ENCODE measurements around the gene BABAM1.
"Not testable (repeated sequence)": the region's sequence is repeated elsewhere in the genome, so short reads cannot be mapped to it uniquely, and the experiment has no call there.

BABAM1 gene

GRCh38 chr19:17275441-17276175, 8.4 kb downstream of the BABAM1 start:
- no peak for DNase-seq

- no peak for DNase-seq
These were observed 12.2 kb downstream of the BABAM1 start for GRCh38 chr19:17279436-17279835.

DNA sequence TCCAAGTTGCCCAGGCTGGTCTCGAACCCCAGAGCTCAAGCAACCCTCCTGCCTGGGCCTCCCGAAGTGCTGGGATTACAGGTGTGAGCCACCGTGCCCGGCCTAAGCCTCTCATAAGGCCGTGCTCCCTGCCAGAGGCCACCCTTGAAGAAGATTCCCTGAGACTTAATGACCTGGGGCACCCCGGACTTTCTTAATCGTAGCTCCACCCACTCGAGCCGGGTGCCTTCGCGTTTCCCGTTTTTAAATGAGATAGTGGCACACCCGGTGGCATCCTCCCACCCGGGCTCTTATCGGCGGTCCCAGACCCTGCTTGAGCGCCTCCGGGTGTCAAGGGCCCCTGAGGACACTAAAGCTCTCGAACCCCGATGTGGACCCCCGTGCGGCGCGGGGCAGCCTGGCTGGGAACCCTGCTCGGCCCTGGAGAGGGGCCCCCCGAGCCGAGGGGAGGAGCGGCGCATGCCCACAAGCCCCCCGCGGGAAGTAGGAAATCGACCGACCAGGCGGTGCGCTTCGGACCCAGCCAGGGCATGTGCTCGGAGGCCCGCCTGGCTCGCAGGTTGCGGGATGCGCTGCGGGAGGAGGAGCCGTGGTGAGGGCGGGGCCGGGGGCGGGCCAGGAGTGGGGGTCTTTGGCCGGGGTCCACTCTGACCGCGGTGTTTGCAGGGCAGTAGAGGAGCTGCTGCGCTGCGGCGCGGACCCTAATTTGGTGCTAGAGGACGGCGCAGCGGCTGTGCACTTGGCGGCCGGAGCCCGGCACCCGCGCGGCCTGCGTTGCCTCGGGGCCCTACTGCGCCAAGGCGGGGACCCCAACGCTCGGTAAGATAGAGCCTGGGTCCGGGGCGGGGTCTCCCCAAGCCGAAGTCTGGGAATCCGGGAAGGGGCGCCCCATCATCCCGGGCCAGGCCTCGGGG, 14.4 kb downstream of the BABAM1 start, which contains the start of gene ANKLE1:
Gene ANKLE1, plus strand, starts transcription at position 511 of the 914 bp plus-strand sequence. Its CDS starts 20 bp downstream, at position 531.
- DNase-seq = peak; percentile 21

DNA sequence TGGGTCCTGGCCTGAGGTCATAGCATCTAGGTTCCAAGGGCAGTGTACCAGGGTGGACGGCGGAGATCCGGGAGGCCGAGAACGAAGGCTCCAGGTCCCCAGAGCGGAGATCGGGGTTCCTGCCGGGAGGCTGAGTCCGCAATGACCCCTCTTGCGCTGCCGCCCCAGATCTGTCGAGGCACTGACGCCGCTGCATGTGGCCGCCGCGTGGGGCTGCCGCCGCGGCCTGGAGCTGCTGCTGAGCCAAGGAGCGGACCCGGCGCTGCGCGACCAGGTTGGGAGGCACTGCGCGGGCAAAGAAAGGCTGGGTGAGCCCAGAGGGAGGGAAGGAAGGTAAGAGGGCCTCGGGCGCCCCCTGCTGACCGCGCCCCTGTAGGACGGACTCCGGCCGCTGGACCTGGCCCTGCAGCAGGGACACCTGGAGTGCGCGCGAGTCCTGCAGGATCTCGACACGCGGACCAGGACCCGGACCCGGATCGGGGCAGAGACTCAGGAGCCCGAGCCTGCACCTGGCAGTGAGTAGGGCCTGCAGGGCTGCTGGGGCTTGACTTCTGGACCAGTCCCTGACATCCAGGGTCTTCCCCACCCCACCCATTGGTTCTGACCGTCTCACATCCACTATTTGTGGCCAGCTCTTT, 15.4 kb downstream of the BABAM1 start:
- DNase-seq = peak; percentile 82

- no peak for DNase-seq
These were observed 16.3 kb downstream of the BABAM1 start for GRCh38 chr19:17283504-17283996.

DNA sequence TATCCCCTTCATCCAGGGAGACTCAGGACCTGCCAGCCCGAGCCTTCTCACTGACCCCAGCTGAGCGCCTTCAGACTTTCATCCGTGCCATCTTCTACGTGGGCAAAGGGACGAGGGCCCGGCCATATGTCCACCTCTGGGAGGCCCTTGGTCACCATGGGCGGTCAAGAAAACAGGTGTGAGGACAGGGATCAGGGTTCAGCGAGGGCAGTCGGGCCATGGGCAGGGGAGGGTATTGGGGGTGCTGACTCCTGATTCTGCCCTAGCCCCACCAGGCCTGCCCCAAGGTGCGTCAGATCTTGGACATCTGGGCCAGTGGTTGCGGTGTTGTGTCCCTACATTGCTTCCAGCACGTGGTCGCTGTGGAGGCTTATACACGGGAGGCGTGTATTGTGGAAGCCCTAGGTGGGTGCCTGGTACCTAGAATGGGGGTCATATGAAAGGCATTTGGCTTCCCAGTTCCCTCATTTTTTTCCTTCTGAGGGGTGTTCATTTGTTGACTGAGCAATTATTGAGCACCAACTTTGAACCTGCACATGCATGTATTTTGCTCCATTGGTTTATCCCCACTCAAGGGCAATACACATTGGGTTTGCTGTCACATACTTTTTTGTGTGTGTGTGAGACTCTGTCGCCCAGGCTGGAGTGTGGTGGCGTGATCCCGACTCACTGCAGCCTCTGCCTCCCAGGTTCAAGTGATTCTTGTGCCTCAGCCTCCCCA, 18.3 kb downstream of the BABAM1 start:
- DNase-seq = no peak

- no peak for DNase-seq
These were observed 19.0 kb downstream of the BABAM1 start for GRCh38 chr19:17286263-17286662.

GRCh38 chr19:17286752-17287151, 19.5 kb downstream of the BABAM1 start:
- no peak for DNase-seq

DNA sequence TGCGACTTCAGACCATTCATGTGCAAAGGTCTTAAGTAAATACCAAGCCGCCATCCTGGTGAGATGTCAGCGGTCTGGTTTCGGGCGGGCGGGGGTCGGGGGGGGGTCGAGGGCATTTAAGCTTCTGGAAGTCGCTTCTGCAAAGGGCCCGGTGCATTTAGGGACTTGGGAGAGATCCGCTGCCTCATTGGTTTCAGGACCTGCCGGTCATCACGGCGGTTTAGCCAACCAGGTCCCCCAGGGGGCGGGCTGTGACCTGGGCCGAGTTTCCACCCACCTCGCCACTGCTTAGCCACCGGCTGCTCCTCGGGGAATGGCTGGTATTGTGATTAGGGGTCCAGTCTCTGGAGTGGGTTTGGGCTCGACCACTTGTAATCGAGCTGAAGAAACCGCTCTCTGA, 22.2 kb downstream of the BABAM1 start:
- DNase-seq = peak; percentile 39

DNA sequence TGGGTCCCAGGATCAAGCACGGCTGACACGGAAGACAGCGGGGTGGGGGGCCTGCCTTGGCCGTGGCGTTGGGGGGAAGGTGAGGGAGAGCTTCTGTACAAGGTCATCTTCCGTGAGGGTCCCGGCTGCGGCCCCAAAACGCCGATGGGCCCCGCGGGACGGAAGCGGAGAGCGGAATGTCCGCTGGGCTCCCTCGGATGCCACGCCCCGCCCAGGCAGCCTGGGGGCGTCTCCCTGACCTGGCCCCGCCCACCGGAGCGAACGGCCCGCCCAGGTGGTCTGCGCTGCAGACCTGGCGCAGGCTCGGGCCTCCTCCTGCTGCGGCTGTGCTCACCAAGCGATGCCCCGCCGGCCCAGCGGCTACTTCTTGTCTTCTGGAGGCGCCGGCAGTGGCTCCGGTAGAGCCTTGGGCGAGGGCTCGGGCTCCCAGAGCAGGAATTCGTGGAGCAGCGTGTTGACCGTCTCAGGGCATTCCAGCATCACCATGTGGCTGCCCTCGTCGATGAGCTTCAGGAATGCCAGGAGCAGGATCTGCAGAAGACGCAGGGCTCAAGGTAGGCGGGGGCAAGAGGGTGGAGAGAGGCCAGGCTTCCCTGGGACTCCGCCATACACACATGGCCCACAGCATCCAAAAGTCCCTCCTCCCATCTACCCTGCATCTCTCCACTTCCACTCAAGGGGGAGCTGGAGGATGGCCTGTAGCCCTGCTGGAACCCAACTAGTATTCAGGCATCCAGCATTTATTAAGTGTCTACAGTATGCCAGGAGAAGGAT, 25.2 kb downstream of the BABAM1 start:
- peak; percentile 85 for DNase-seq

DNA sequence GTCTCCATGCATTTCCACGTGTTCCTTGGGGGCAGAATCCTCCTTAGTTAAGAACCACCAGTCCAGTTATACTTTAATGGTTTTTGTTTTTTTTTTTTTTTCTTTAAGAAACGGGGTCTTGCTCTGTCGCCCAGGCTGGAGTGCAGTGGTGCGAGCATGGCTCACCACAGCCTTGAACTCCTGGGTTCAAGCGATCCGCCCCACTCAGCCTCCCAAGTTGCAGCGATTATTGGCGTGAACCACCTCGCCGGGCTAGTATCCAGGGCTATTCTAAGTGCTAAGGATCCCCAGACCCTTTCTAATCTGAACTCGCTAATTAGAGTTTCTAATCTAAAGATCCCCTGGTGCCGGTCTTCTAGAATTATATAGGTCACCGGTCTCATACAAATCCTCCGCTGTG, 26.4 kb downstream of the BABAM1 start:
- DNase-seq = no peak

- DNase-seq = peak; percentile 59
These were observed 27.0 kb downstream of the BABAM1 start for GRCh38 chr19:17294051-17294891.

- DNase-seq = not testable (repeated sequence)
These were observed 28.3 kb downstream of the BABAM1 start for GRCh38 chr19:17295551-17295950.

- no peak for DNase-seq
These were observed 29.0 kb downstream of the BABAM1 start for GRCh38 chr19:17296273-17296672.

DNA sequence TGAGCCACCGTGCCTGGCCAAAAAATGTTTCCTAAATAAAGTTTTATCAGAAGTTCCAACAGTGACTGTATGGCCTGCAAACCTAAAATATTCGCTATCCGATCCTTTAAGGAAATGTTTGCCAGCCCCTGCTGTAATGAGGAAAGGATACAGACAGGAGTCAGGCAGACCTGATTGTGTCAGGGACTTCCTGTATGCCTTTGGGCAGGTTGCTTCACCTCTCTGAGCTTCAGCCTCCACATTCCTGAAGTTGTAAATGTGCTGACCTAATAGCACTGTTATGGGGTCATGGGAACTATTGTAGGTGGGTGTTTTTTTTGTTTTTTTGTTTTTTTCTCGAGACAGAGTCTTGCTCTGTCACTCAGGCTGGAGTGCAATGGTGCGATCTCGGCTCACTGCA, 29.7 kb downstream of the BABAM1 start:
- DNase-seq = no peak

DNA sequence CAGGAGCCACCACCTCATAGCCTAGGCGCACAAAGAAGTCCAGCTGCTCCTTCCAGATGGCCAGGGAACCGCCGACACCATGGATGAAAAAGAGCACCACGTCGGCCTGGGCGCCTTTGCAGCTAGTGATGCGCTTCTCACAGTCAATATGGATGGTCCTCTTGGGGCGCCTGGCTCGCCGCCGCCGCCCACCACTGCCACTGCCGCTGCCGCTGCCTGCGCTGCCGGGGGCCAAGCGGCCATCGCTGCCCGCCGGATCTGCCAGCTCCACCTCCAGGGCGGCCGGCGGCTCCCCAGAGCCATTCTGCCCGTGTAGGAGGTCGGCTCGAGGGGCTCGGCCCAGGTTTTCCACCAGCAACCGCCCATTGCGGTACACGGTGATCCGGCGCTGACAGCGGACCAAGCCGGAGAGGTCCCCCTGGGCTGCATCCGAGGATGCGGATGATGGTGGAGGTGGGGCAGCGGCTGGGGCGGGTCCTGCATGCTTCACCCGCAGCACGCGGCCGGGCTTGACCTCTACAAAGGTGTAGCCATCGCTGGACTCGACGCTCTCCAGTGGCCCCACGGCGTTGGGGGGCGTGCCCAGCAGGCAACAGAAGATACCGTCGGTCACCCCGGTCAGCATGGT, 33.9 kb downstream of the BABAM1 start:
- DNase-seq = no peak

- peak; percentile 26 for DNase-seq
These were observed 35.3 kb downstream of the BABAM1 start for GRCh38 chr19:17302391-17303166.

DNA sequence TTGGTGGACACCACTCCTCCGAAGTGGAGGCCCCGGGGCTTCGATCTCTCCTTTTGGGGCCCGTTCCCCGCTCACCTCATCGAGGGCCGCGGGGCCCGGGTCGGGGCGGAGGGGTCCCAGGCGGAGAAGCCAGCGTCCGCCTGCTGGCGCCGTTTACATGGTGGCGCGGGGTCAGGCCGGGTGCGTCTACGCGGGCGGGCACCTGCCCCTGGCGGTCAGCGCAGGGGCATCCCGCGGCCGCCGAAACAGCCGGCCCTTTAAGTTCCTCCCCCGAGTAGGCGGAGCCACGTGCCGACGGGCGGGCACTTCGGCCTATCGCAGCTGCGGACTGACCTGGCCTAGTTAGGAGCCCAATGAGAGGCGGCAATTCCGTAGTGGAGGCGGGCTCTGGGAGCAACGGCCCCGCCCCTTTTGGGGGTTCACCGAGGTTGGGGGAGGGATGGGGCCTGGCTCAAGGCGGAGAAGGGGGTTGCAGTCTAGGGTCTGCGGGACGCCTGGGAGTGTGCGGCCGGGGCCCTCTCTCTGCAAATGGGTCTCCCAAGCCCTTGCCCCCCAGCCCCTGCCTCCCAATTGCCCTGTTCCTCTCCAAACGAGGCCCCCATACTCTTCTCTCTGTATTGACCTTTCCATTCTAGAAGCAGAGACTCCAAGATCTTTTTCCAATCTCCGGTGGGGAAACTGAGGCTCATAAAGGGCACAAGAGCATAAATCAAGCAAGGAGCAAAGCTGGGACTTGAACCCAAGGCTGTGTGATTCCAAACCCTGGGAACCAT, 36.1 kb downstream of the BABAM1 start, which contains the start of gene ABHD8:
Gene ABHD8, minus strand, starts transcription at position 259 of the 773 bp plus-strand sequence. CDS start 1,809 bp downstream, outside the sequence.
- DNase-seq = peak; percentile 95

DNA sequence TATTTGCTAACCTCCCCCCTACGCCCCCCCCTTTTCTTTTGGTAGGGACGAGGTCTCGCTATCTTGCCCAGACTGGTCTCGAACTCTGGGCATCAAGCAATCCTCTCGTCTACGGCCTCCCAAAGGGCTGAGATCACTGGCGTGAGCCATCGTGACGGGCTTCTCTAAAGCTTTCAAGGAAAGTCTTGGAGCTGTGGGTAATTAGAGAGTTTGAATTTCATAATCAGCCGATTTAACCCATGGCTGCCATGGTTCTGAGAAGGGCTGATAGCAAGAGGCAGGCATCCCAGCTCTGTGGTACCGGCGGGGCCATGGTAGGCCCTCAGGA, 36.7 kb downstream of the BABAM1 start:
- no peak for DNase-seq
